ENCODE data around the gene CMIP. TPM values are rescaled to one million over a fixed set of nuclear protein-coding genes. Genes with fewer than 3 reads are reported as not detected.
A peak's percentile ranks its signal among the peaks of the same experiment; 100 is the strongest.

The CMIP gene
- total RNA-seq, 1 experiment from 2014 or later = 48.2 TPM

DNA sequence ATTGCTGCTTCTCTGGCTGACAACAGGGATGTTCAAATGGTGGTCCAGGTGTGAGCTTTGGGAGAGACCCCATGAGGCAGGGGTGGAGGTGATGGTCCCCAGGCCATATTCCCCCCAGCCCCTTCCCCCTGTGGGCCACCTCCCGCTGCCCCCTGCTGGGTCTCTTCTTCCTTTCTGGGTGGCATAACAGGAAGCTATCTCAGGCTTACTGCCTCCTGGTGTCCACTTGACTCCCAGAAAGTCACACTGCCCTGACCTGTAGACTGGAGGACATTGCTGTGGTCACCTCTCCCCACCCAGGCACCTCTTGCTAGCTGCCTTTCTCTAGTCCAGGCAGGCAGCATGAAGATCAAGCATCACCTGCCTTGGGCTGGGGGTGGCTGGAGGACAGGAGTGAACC, 288.1 kb downstream of the CMIP start:
- WGBS (ENCODE audit: extremely low coverage, insufficient read length, low lambda C conversion rate) = no CpG with 5 or more reads among the region's 1 CpG
- Histone ChIP-seq H3K56ac (ENCODE audit: insufficient read length, low read depth, low read length) (no peak overlapping the region), H4K20me1 (ENCODE audit: control insufficient read depth, insufficient read depth, insufficient read length) (no peaks in the 10 kb centered on the region), H4K5ac (ENCODE audit: insufficient read length, low read depth, low read length) (no peak overlapping the region), H2BK20ac (ENCODE audit: low read depth, low read length, poor library complexity, severe bottlenecking) (no peak overlapping the region), H2AFZ (ENCODE audit: low read length) (no peak overlapping the region), H3K4me1 (ENCODE audit: insufficient read depth, low read length) (no peaks in the 10 kb centered on the region; the same call in 1 of the 2 replicates), H2AK5ac (ENCODE audit: insufficient read length, low read length) (no peak overlapping the region), H3K4me2 (ENCODE audit: insufficient read depth, insufficient read length, low read length) (no peak overlapping the region), H3K23ac (ENCODE audit: insufficient read length, low read depth, low read length) (no peak overlapping the region), H2BK12ac (ENCODE audit: insufficient read length, low read depth, low read length) (no peak overlapping the region), H3K27ac (ENCODE audit: insufficient read length, low read depth, low read length) (no peak overlapping the region), H4K8ac (replicated peaks; ENCODE audit: insufficient read length, low read depth, low read length) (no peak overlapping the region), H3K9ac (ENCODE audit: extremely low read depth, insufficient read length, low read length) (no peak overlapping the region), H3K4ac (ENCODE audit: low read depth, low read length) (no peak overlapping the region), H2BK15ac (ENCODE audit: low read depth, low read length) (peak overlapping the region; percentile 98; the same call in 1 of the 2 replicates), H4K91ac (ENCODE audit: insufficient read length, low read depth, low read length) (no peak overlapping the region), H2BK5ac (ENCODE audit: insufficient read length, low read length) (no peak overlapping the region), H3K9me3 (ENCODE audit: control insufficient read depth, low read depth, low read length) (no peaks in the 10 kb centered on the region), H2BK120ac (ENCODE audit: low read depth, low read length, poor library complexity, severe bottlenecking) (no peak overlapping the region), H3K18ac (ENCODE audit: insufficient read length, low read depth, low read length) (no peak overlapping the region), H3T11ph (ENCODE audit: low read length) (no peak overlapping the region), H3K14ac (ENCODE audit: insufficient read depth, low read length) (no peak overlapping the region), H3K79me1 (ENCODE audit: insufficient read depth, low read depth, low read length, poor library complexity, severe bottlenecking) (no peaks in the 10 kb centered on the region), H3K79me2 (ENCODE audit: insufficient read depth, low read length) (no peaks in the 10 kb centered on the region), H3K23me2 (ENCODE audit: insufficient read length, low read depth, low read length, poor library complexity, severe bottlenecking) (peaks cover 3% of the 10 kb centered on the region), H3K27me3 (ENCODE audit: insufficient read depth, low read length) (no peaks in the 10 kb centered on the region)
- Mint-ChIP-seq H3K9me3 (peaks cover 0 to 4% of the 10 kb centered on the region in 2 experiments; a peak in 2 of 5 replicates), H3K36me3 (ENCODE audit: insufficient read depth in 1 of 3, low read depth in 3 of 3) (no peaks in the 10 kb centered on the region), H3K27ac (no peak overlapping the region), H3K4me3 (no peak overlapping the region), H3K4me1 (peaks cover 20 to 24% of the 10 kb centered on the region in 2 experiments), H3K27me3 (ENCODE audit: low read depth) (peaks cover 4% of the 10 kb centered on the region)
- DNase-seq = no peak
- TF ChIP-seq, protein P1, sequence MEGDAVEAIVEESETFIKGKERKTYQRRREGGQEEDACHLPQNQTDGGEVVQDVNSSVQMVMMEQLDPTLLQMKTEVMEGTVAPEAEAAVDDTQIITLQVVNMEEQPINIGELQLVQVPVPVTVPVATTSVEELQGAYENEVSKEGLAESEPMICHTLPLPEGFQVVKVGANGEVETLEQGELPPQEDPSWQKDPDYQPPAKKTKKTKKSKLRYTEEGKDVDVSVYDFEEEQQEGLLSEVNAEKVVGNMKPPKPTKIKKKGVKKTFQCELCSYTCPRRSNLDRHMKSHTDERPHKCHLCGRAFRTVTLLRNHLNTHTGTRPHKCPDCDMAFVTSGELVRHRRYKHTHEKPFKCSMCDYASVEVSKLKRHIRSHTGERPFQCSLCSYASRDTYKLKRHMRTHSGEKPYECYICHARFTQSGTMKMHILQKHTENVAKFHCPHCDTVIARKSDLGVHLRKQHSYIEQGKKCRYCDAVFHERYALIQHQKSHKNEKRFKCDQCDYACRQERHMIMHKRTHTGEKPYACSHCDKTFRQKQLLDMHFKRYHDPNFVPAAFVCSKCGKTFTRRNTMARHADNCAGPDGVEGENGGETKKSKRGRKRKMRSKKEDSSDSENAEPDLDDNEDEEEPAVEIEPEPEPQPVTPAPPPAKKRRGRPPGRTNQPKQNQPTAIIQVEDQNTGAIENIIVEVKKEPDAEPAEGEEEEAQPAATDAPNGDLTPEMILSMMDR (conservative IDR thresholded peaks at IDR 0.05) = no peak

All from H9 (cell line).